Retinal pigment epithelial cell (primary cell): ENCODE data around the gene RASSF3.
"Not testable (repeated sequence)": the region's sequence is repeated elsewhere in the genome, so short reads cannot be mapped to it uniquely, and the experiment has no call there.

Experiments used
- DNase-seq: peaks from one replicate; pipeline ENCODE4 v3.0.0-alpha.2; 2010; ENCODE audit warnings: low read depth
- H3K4me3 ChIP-seq: 2 replicates; pipeline ENCODE4 v1.5.1; 2011; ENCODE audit warnings: mild to moderate bottlenecking, low read length, control low read depth, moderate library complexity
- CTCF ChIP-seq: conservative IDR thresholded peaks from 2 replicates; pipeline ENCODE4 v1.5.1; 2011; ENCODE audit warnings: low read depth, low read length, control low read depth, inconsistent platforms

Gene RASSF3

DNA sequence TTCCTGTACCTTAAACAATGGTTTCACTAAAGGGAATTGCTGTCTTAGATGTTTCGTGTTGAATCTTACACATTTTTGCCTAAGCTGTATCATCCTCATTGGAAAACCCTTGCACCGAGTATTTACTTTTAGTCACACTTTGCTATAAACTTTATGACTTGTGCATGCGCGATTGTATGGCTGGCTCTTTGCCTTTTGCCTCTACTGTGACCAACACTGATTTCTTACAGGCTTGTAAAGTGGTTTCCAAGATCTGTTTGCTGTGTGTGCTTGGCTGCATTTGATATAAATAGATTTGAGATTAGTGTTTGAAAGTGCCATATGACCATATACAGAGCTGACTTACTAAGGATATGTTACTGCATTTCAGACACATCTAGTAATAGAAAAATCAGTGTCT is 40.5 kb downstream of the RASSF3 start:
- peak; percentile 46 for DNase-seq
- TF ChIP-seq CTCF: no peak

GRCh38 chr12:64652346-64652745 is 42.1 kb downstream of the RASSF3 start:
- DNase-seq: no peak
- no peak for TF ChIP-seq CTCF
- no peak overlapping the region for H3K4me3 ChIP-seq

More for the DNA sequence above, 40.5 kb downstream of the RASSF3 start:
- H3K4me3 ChIP-seq: no peak overlapping the region

- no peak for DNase-seq
- no peak overlapping the region for H3K4me3 ChIP-seq
- TF ChIP-seq CTCF: no peak
Measured at GRCh38 chr12:64653123-64653522, 42.8 kb downstream of the RASSF3 start.

DNA sequence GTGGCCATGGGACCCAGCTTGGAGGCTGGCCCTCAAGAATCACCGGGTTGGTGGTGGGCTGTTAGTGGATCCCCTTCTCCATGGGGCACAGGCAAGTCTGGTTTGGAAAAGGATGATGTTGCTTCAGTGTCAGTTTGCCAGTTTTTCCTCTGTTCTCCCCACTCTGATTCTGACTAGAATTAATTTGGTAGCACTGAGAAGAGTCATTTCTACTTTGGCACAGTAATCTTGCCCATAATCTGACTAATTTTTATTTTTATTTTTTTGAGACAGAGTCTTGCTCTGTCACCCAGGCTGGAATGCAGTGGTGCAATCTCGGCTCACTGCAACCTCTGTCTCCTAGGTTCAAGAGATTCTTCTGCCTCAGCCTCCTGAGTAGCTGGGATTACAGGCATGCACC is 43.6 kb downstream of the RASSF3 start:
- H3K4me3 ChIP-seq, DNase-seq: not testable (repeated sequence)

GRCh38 chr12:64655141-64655540 is 44.8 kb downstream of the RASSF3 start:
- no peak for DNase-seq
- H3K4me3 ChIP-seq: no peak overlapping the region
- no peak for TF ChIP-seq CTCF

GRCh38 chr12:64656429-64656828 is 46.1 kb downstream of the RASSF3 start:
- no peak for DNase-seq
- H3K4me3 ChIP-seq: no peak overlapping the region
- no peak for TF ChIP-seq CTCF

- DNase-seq: no peak
- no peak for TF ChIP-seq CTCF
- no peak overlapping the region for H3K4me3 ChIP-seq
Measured at GRCh38 chr12:64658892-64659481, 48.7 kb downstream of the RASSF3 start.
